Spleen (tissue), 7 donors: ENCODE results near the gene PTPN2.

Experiments
- CTCF ChIP-seq, 11 experiments: fragments of 200-600 bp in 7 of 11; fragments of 450-650 bp in 4 of 11; sonication (generic) in 4 of 11; IDR thresholded peaks in 8 of 11; conservative IDR thresholded peaks in 3 of 11; 1 replicate in 7 of 11; 2 replicates in 4 of 11; pipeline versions ENCODE4 v1.4.0 to v1.8.0; 2016 to 2021; ENCODE audit warnings: antibody characterized with exemption in 11 of 11, inconsistent platforms in 4 of 11, mild to moderate bottlenecking in 1 of 11
- POLR2A ChIP-seq, 3 donors: fragments of 450-650 bp; IDR thresholded peaks; one replicate each; pipeline ENCODE4 v1.5.1; 2017; ENCODE audit warnings: antibody characterized with exemption in 3 of 3, mild to moderate bottlenecking in 1 of 3
- POLR2AphosphoS5 ChIP-seq, 3 donors: sonication (generic); formaldehyde crosslinking; IDR thresholded peaks; one replicate each; pipeline ENCODE4 v1.5.1; 2017; ENCODE audit warnings: antibody characterized with exemption in 3 of 3
- donor health status: DM: no; HTN: no; CAD: no; lungs with moderate emphysema.
- donor health status: DM: no; HTN: no; CAD: no.
- donor health status: DM: no; HTN: no; CAD: no.

GRCh38 chr18:12768625-12769024 is 115.4 kb downstream of the PTPN2 start:
- TF ChIP-seq CTCF (IDR thresholded peaks at IDR 0.05 in 8 of 11, conservative IDR thresholded peaks at IDR 0.05 in 3 of 11) (no peak), POLR2A (IDR thresholded peaks at IDR 0.05) (no peak), POLR2AphosphoS5 (IDR thresholded peaks at IDR 0.05) (no peak)
